HCT116 (cell line): ENCODE results near the gene PRKCQ. TPM values are rescaled to one million over a fixed set of nuclear protein-coding genes. Genes with fewer than 3 reads are reported as not detected.

Experiments used
- ATAC-seq: fragments of 200-7000 bp; cut with Tn5 transposase; 2 replicates; pipeline ENCODE4 v1.9.1; 2020; ENCODE audit warnings: mild to moderate bottlenecking, moderate library complexity
- BruUV-seq: library from RNA; stranded (reverse); fragments of 400-500 nt; replicated peaks from 2 replicates; lab custom pipeline; 2021; lab: Mats Ljungman, UMichigan
- CTCF ChIA-PET: fragments of 300-600 bp; sonication (Branson Sonifier 250); formaldehyde crosslinking; loops from one replicate; lab custom pipeline; 2021; ENCODE audit warnings: antibody characterized with exemption; lab: Charles Lee
- POLR2A ChIA-PET: fragments of 300-600, 350-600 bp; sonication (Branson Sonifier 250); formaldehyde crosslinking; loops from one replicate; lab custom pipeline; 2021; ENCODE audit warnings: antibody characterized with exemption; lab: Charles Lee
- RAD21 ChIA-PET, 2 experiments: fragments of 300-600 bp; sonication (Branson Sonifier 250); formaldehyde crosslinking; loops; one replicate each; lab custom pipeline; 2023; ENCODE audit warnings: low total read pairs in 2 of 2; ENCODE audit not compliant: uncharacterized antibody in 2 of 2, unreplicated experiment in 2 of 2, low non-redundant PET in 1 of 2; lab: Charles Lee
- DNase-seq: peaks from one replicate; pipeline ENCODE4 v3.0.0-alpha.2; 2010; ENCODE audit warnings: low read depth, low spot score
- H2AFZ ChIP-seq: fragments of 200-600 bp; shearing (Covaris generic), sonication (generic); 2 replicates; pipeline ENCODE4 v1.6.1; 2017; ENCODE audit warnings: low read depth, mixed run types, mixed read lengths, antibody characterized with exemption, low read length; ENCODE audit not compliant: poor library complexity, severe bottlenecking
- H3K27ac ChIP-seq: 2 replicates; pipeline ENCODE4 v1.5.1; 2012; ENCODE audit warnings: low read depth, low read length
- H3K27me3 ChIP-seq: fragments of 200-600 bp; sonication (generic); 2 replicates; pipeline ENCODE4 v1.6.1; 2016; ENCODE audit warnings: mixed run types, low read length, mixed read lengths; ENCODE audit not compliant: insufficient read depth
- H3K36me3 ChIP-seq, 2 experiments: fragments of 200-500 bp in 1 of 2; fragments of 200-600 bp in 1 of 2; sonication (Bioruptor generic) in 1 of 2; sonication (generic) in 1 of 2; 2 replicates each; pipeline versions ENCODE4 v1.5.1 to v1.6.1; 2014 to 2016; ENCODE audit warnings: low read length in 2 of 2, inconsistent platforms in 1 of 2, mixed read lengths in 1 of 2, mixed run types in 1 of 2; ENCODE audit not compliant: insufficient read depth in 2 of 2, control insufficient read depth in 1 of 2
- H3K4me1 ChIP-seq, 2 experiments: fragments of 200-600 bp in 1 of 2; sonication (generic) in 1 of 2; 2 replicates each; pipeline versions ENCODE4 v1.5.1 to v1.6.1; 2012 to 2017; ENCODE audit warnings: low read length in 2 of 2, inconsistent platforms in 1 of 2, mild to moderate bottlenecking in 1 of 2, mixed read lengths in 1 of 2, mixed run types in 1 of 2, moderate library complexity in 1 of 2; ENCODE audit not compliant: insufficient read depth in 2 of 2, control insufficient read depth in 1 of 2
- H3K4me2 ChIP-seq: fragments of 200-600 bp; sonication (generic); 2 replicates; pipeline ENCODE4 v1.6.1; 2017; ENCODE audit warnings: mixed run types, low read length, mixed read lengths
- H3K4me3 ChIP-seq, 2 experiments: fragments of 200-600 bp in 1 of 2; sonication (generic) in 1 of 2; replicated peaks in 1 of 2; 2 replicates each; pipeline ENCODE4 v1.5.1; 2011 to 2016; ENCODE audit warnings: low read length in 2 of 2, control low read depth in 1 of 2, low read depth in 1 of 2, mild to moderate bottlenecking in 1 of 2, mixed read lengths in 1 of 2, mixed run types in 1 of 2
- H3K79me2 ChIP-seq: fragments of 200-600 bp; sonication (generic); 2 replicates; pipeline ENCODE4 v1.6.1; 2017; ENCODE audit warnings: mild to moderate bottlenecking, mixed run types, low read length, moderate library complexity, mixed read lengths; ENCODE audit not compliant: insufficient read depth
- H3K9ac ChIP-seq: fragments of 200-600 bp; sonication (generic); 2 replicates; pipeline ENCODE4 v1.6.1; 2016; ENCODE audit warnings: low read length, mixed read lengths
- H3K9me2 ChIP-seq: fragments of 200-600 bp; sonication (generic), shearing (Covaris generic); 2 replicates; pipeline ENCODE4 v1.6.1; 2017; ENCODE audit warnings: mixed run types, mild to moderate bottlenecking, moderate library complexity; ENCODE audit not compliant: insufficient read depth
- H3K9me3 ChIP-seq, 2 experiments: fragments of 200-500 bp in 1 of 2; fragments of 200-600 bp in 1 of 2; sonication (Bioruptor generic) in 1 of 2; sonication (generic) in 1 of 2; 2 replicates each; pipeline ENCODE4 v1.6.1; 2014 to 2017; ENCODE audit warnings: low read length in 2 of 2, mixed read lengths in 2 of 2, inconsistent platforms in 1 of 2, low read depth in 1 of 2, mild to moderate bottlenecking in 1 of 2, mixed run types in 1 of 2, moderate library complexity in 1 of 2; ENCODE audit not compliant: control insufficient read depth in 1 of 2, insufficient read depth in 1 of 2
- H4K20me1 ChIP-seq: fragments of 200-600 bp; sonication (generic), shearing (Covaris generic); 2 replicates; pipeline ENCODE4 v1.6.1; 2017; ENCODE audit warnings: mixed run types, mild to moderate bottlenecking, moderate library complexity; ENCODE audit not compliant: insufficient read depth
- CBX3 ChIP-seq: IDR thresholded peaks from 2 replicates; pipeline ENCODE4 v1.6.1; 2012; ENCODE audit warnings: low read depth
- EGR1 ChIP-seq: IDR thresholded peaks from 2 replicates; pipeline ENCODE4 v1.6.1; 2012; ENCODE audit warnings: low read depth
- EZH2 ChIP-seq: fragments of 200-600 bp; sonication (generic); IDR thresholded peaks from 2 replicates; pipeline ENCODE4 v1.6.1; 2017; ENCODE audit warnings: antibody characterized with exemption, mixed run types
- EZH2phosphoT487 ChIP-seq: fragments of 200-600 bp; IDR thresholded peaks from 2 replicates; pipeline ENCODE4 v1.6.1; 2018; ENCODE audit warnings: antibody characterized with exemption, borderline replicate concordance
- SIN3A ChIP-seq: IDR thresholded peaks from 2 replicates; pipeline ENCODE4 v1.6.1; 2012; ENCODE audit warnings: low read depth
- SP1 ChIP-seq: IDR thresholded peaks from 2 replicates; pipeline ENCODE4 v1.6.1; 2012; ENCODE audit warnings: low read depth
- YY1 ChIP-seq: IDR thresholded peaks from 2 replicates; pipeline ENCODE4 v1.6.1; 2011; ENCODE audit warnings: low read length, low read depth, moderate library complexity, mild to moderate bottlenecking; ENCODE audit not compliant: insufficient replicate concordance; ENCODE audit errors: extremely low read depth
- ZBTB33 ChIP-seq: IDR thresholded peaks from 2 replicates; pipeline ENCODE4 v1.6.1; 2011; ENCODE audit warnings: mild to moderate bottlenecking, low read length, moderate library complexity; ENCODE audit not compliant: insufficient replicate concordance; ENCODE audit errors: extremely low read depth
- ZFX ChIP-seq: fragments of 450-650 bp; IDR thresholded peaks from 2 replicates; pipeline ENCODE4 v1.6.1; 2017
- ZNF274 ChIP-seq: fragments of 200-500 bp; sonication (Bioruptor generic); IDR thresholded peaks from 2 replicates; pipeline ENCODE4 v1.6.1; 2014; ENCODE audit warnings: mild to moderate bottlenecking, low read depth, low read length, inconsistent platforms
- intact Hi-C: fragments of 100-400 bp; cut with micrococcal nuclease; formaldehyde crosslinking; loops from 2 replicates; pipeline ENCODE4 v1.10.0; 2022
- total RNA-seq: library from RNA; stranded (reverse); gene quantifications from one replicate; pipeline ENCODE4 v1.2.1, GENCODE V29; 2021; ENCODE audit not compliant: unreplicated experiment

Gene PRKCQ
- total RNA-seq, 1 experiment from 2014 or later, result 0.54 TPM

- TF ChIP-seq CBX3 (no peak), ZFX (no peak), ZNF274 (no peak), ZBTB33 (no peak), SP1 (no peak), EZH2phosphoT487 (no peak), EZH2 (no peak), YY1 (no peak), SIN3A (no peak), EGR1 (no peak)
- DNase-seq (no peak), ATAC-seq (no peak)
- Histone ChIP-seq H3K27ac (no peak overlapping the region), H3K4me2 (no peak overlapping the region), H3K27me3 (peaks cover 50% of the 10 kb centered on the region), H3K9ac (no peak overlapping the region), H2AFZ (no peak overlapping the region), H3K36me3 (no peaks in the 10 kb centered on the region), H4K20me1 (no peaks in the 10 kb centered on the region), H3K4me3 (no peak overlapping the region), H3K4me1 (peaks cover 3 to 15% of the 10 kb centered on the region in 2 experiments; a peak in 2 of 4 replicates), H3K79me2 (no peaks in the 10 kb centered on the region), H3K9me2 (no peaks in the 10 kb centered on the region), H3K9me3 (no peaks in the 10 kb centered on the region)
- CTCF ChIA-PET, result no interaction called here
- POLR2A ChIA-PET, result no interaction called here
- BruUV-seq, result no TSS peak
- RAD21 ChIA-PET, result no interaction called here
- intact Hi-C loops, result no loop called here
Measured at GRCh38 chr10:6578795-6579182, 1.3 kb downstream of the PRKCQ start.
